RWPE2 (cell line): ENCODE results near the gene KIAA0513.

Experiments used
- ATAC-seq: fragments of 200-7000 bp; cut with Tn5 transposase; 3 replicates; pipeline ENCODE4 v1.9.1; 2021; ENCODE audit warnings: low read depth
- DNase-seq: peaks from one replicate; pipeline ENCODE4 v3.0.0-alpha.2; 2020; ENCODE audit warnings: low spot score
- H3K27ac ChIP-seq: fragments of 450-650 bp; 2 replicates; pipeline ENCODE4 v1.5.1; 2017; ENCODE audit warnings: mild to moderate bottlenecking; ENCODE audit not compliant: poor library complexity, severe bottlenecking
- H3K27me3 ChIP-seq: fragments of 250-450 bp; sonication (Bioruptor Pico); 2 replicates; pipeline ENCODE4 v1.5.1; 2021; ENCODE audit warnings: mild to moderate bottlenecking, moderate library complexity; ENCODE audit not compliant: insufficient read depth, poor library complexity, severe bottlenecking
- H3K36me3 ChIP-seq: fragments of 250-450 bp; sonication (Bioruptor Pico); 2 replicates; pipeline ENCODE4 v1.5.1; 2020; ENCODE audit warnings: low read depth, mild to moderate bottlenecking, moderate library complexity
- H3K4me1 ChIP-seq: fragments of 250-450 bp; sonication (Bioruptor Pico); 2 replicates; pipeline ENCODE4 v1.5.1; 2021; ENCODE audit warnings: mild to moderate bottlenecking, moderate library complexity; ENCODE audit not compliant: insufficient read depth, poor library complexity, severe bottlenecking
- H3K4me3 ChIP-seq: fragments of 250-450 bp; sonication (Bioruptor Pico); 2 replicates; pipeline ENCODE4 v1.5.1; 2021; ENCODE audit warnings: mild to moderate bottlenecking, moderate library complexity; ENCODE audit not compliant: severe bottlenecking
- H3K9me3 ChIP-seq: fragments of 250-450 bp; sonication (Bioruptor Pico); 2 replicates; pipeline ENCODE4 v1.5.1; 2021; ENCODE audit warnings: mild to moderate bottlenecking, moderate library complexity; ENCODE audit not compliant: severe bottlenecking
- CTCF ChIP-seq: fragments of 450-650 bp; IDR thresholded peaks from one replicate; pipeline ENCODE4 v1.5.1; 2017; ENCODE audit warnings: mild to moderate bottlenecking, moderate library complexity; ENCODE audit not compliant: poor library complexity, severe bottlenecking

KIAA0513 gene

GRCh38 chr16:85067024-85067423, 39.4 kb downstream of the KIAA0513 start:
- Histone ChIP-seq H3K27ac (no peak overlapping the region), H3K9me3 (peaks cover 3% of the 10 kb centered on the region), H3K36me3 (peaks cover 8% of the 10 kb centered on the region), H3K4me3 (no peak overlapping the region), H3K27me3 (no peaks in the 10 kb centered on the region), H3K4me1 (no peaks in the 10 kb centered on the region)
- no peak for DNase-seq
- ATAC-seq = no peak
- TF ChIP-seq CTCF = no peak

- peaks cover 9% of the 10 kb centered on the region for H3K36me3 ChIP-seq
- no peaks in the 10 kb centered on the region for H3K27me3 ChIP-seq
- no peak for TF ChIP-seq CTCF
- DNase-seq (no peak), ATAC-seq (no peak)
- H3K4me1 ChIP-seq = no peaks in the 10 kb centered on the region
- no peak overlapping the region for H3K27ac ChIP-seq
- H3K9me3 ChIP-seq = peaks cover 3% of the 10 kb centered on the region
- H3K4me3 ChIP-seq = no peak overlapping the region
These were observed 39.8 kb downstream of the KIAA0513 start for GRCh38 chr16:85067426-85067825.

- DNase-seq (no peak), ATAC-seq (no peak)
- peaks cover 3% of the 10 kb centered on the region for H3K9me3 ChIP-seq
- H3K4me1 ChIP-seq = no peaks in the 10 kb centered on the region
- H3K4me3 ChIP-seq = no peak overlapping the region
- no peaks in the 10 kb centered on the region for H3K27me3 ChIP-seq
- H3K27ac ChIP-seq = no peak overlapping the region
- peaks cover 9% of the 10 kb centered on the region for H3K36me3 ChIP-seq
- TF ChIP-seq CTCF = no peak
These were observed 41.2 kb downstream of the KIAA0513 start for GRCh38 chr16:85068746-85069145.

- H3K4me1 ChIP-seq = no peaks in the 10 kb centered on the region
- peaks cover 9% of the 10 kb centered on the region for H3K36me3 ChIP-seq
- TF ChIP-seq CTCF = no peak
- ATAC-seq (no peak), DNase-seq (no peak)
- no peak overlapping the region for H3K4me3 ChIP-seq
- peaks cover 2% of the 10 kb centered on the region for H3K9me3 ChIP-seq
- H3K27me3 ChIP-seq = no peaks in the 10 kb centered on the region
- no peak overlapping the region for H3K27ac ChIP-seq
These were observed 41.6 kb downstream of the KIAA0513 start for GRCh38 chr16:85069171-85069570.

- Histone ChIP-seq H3K27me3 (no peaks in the 10 kb centered on the region), H3K9me3 (no peaks in the 10 kb centered on the region), H3K4me3 (no peak overlapping the region), H3K36me3 (peaks cover 9% of the 10 kb centered on the region), H3K27ac (no peak overlapping the region), H3K4me1 (no peaks in the 10 kb centered on the region)
- TF ChIP-seq CTCF = no peak
- DNase-seq (no peak), ATAC-seq (no peak)
These were observed 44.7 kb downstream of the KIAA0513 start for GRCh38 chr16:85072076-85072860.
